Hepatic stellate cell (primary cell): ENCODE results near the gene NTHL1.

ENCODE experiments used
- DNase-seq: peaks from one replicate; pipeline ENCODE4 v3.0.0; 2011; ENCODE audit warnings: low spot score

NTHL1 gene

GRCh38 chr16:1991948-1992703 is 55.5 kb downstream of the NTHL1 start:
- DNase-seq: peak; percentile 90

- no peak for DNase-seq
These were observed 56.1 kb downstream of the NTHL1 start for GRCh38 chr16:1991588-1991947.

- DNase-seq: no peak
These were observed 56.5 kb downstream of the NTHL1 start for GRCh38 chr16:1991135-1991551.

- no peak for DNase-seq
These were observed 57.1 kb downstream of the NTHL1 start for GRCh38 chr16:1990351-1991134.

GRCh38 chr16:1990101-1990350 is 57.6 kb downstream of the NTHL1 start:
- no peak for DNase-seq
